HG03280 (cell line): ENCODE data around the gene GTF2IRD1.
"Not testable (repeated sequence)": the region's sequence is repeated elsewhere in the genome, so short reads cannot be mapped to it uniquely, and the experiment has no call there.

Source experiments
- ATAC-seq: cut with Tn5 transposase; IDR thresholded peaks from one replicate; pipeline ENCODE4 v1.9.1; 2021; ENCODE audit warnings: mild to moderate bottlenecking, moderate library complexity; ENCODE audit not compliant: unreplicated experiment

Gene GTF2IRD1

GRCh38 chr7:74485611-74486010 lies 31.9 kb downstream of the GTF2IRD1 start:
- ATAC-seq, result no peak

DNA sequence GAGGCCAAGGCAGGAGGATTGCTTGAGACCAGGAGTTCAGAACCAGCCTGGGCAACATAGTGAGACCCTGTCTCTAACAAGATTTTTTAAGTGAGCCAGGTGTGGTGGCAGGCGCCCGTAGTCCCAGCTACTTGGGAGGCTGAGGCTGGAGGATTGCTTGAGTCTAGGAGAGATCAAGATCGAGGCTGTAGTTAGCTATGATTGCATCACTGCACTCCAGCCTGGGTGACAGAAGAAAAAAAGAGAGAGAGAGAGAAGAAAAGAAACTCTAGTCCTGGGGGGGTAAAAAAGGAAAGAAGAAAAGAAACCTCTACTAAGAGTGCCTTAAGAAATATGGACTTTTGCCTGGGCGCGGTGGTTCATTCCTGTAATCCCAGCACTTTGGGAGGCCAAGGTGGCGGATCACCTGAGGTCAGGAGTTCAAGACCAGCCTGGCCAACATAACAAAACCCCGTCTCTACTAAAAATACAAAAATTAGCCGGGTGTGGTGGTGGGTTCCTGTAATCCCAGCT lies 34.9 kb downstream of the GTF2IRD1 start:
- ATAC-seq, result not testable (repeated sequence)

- no peak for ATAC-seq
These were observed 36.6 kb downstream of the GTF2IRD1 start for GRCh38 chr7:74489997-74490945.

GRCh38 chr7:74491490-74491889 lies 37.8 kb downstream of the GTF2IRD1 start:
- ATAC-seq, result not testable (repeated sequence)

GRCh38 chr7:74493295-74493694 lies 39.6 kb downstream of the GTF2IRD1 start:
- no peak for ATAC-seq

DNA sequence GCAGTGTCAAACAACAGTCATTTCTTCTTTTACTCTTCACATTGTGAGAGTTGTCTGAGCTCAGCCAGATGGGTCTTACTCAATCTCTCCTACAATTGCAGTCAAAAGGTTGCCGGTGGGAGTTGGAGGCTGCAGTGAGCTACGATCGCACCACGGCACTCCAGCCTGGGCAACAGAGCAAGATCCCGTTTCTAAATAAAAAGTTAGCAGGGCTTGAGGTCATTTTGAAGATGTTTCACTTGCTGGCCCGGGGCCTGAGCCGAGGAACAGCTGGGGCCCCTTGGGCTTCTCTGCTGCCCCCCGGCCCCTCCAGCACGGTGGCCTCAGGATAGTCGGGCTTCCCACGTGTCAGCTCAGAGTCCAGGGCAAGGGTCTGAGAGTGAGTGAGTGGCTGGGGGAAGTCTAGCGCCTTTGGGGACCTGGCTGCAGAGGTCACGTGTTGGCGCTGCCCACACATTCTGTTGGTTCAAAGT lies 40.4 kb downstream of the GTF2IRD1 start:
- ATAC-seq, result no peak

GRCh38 chr7:74495112-74496086 lies 41.7 kb downstream of the GTF2IRD1 start:
- no peak for ATAC-seq

DNA sequence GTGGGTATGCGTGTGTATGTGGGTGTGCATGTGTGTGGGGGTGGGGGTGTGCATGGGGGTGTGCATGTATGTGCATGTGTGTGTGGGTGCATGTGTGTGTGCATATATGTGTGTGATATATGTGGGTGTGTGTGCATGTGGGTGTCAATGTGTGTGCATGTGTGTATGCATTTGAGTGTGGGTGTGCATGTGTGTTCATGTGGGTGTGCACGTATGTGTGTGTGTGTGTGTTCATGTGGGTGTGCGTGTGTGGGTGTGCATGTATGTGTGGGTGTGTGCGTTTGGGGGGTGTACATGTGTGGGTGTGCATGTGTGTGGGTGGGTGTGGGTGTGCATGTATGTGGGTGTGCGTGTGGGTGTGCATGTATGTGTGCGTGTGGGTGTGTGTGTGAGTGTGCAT lies 42.6 kb downstream of the GTF2IRD1 start:
- no peak for ATAC-seq

GRCh38 chr7:74496773-74497172 lies 43.1 kb downstream of the GTF2IRD1 start:
- ATAC-seq, result not testable (repeated sequence)

GRCh38 chr7:74498354-74498753 lies 44.6 kb downstream of the GTF2IRD1 start:
- no peak for ATAC-seq

DNA sequence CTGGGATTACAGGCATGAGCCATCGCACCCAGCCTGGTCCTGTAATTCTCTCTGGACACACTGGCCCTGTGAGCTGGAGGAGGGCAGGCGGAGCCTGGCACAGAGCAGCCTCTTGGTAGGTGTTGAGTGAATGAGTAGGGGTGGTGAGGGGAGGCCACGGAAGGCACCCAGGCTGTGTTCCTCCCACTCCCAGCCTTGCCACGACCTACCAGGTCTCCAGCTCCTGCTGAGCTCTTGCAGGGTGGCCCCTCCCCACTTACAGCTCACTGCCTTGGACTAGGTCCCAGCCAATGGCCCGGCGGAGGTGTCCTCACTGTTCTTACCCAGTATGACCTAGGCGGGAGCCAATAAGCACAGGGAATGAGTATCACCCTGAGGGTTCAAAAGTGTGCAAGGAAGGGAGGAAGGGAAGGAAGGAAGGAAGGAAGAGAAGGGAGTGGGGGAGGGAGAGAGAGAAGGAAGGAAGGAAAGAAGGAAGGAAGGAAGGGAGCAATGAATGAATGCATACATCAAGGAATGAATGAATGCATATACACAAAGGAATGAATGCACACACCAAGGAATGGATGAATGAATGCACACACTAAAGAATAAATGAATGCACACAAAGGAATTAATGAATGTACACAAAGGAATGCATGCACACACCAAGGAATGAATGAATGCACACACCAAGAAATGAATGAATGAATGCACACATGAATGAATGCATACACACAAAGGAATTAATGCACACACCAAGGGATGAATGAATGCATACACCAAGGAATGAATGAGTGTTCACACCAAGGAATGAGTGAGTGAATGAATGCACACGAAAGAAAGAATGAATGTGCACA lies 45.5 kb downstream of the GTF2IRD1 start:
- ATAC-seq, result no peak

DNA sequence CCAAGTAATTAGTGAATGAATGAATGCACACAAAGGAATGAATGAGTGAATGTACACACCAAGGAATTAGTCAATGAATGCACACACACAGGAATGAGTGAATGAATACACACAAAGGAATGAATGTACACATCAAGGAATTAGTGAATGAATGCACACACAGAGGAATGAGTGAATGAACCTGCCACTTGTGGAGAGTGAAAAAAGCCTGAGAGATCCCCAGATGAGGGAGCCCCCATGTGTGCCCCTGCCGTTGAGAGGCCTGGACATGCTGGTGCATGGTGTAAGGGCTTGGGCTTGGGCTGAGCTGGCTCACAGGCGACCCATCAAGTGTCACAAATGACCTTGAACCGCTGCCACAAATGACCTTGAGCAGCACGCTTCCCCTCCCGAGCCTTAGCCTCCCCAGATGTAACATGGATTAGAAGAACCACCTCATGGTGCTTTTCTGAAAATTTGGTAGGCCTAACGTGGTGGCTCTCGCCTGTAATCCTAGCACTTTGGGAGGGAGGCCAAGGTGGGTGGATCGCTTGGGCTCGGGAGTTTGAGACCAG lies 46.2 kb downstream of the GTF2IRD1 start:
- ATAC-seq, result no peak

GRCh38 chr7:74501298-74501697 lies 47.6 kb downstream of the GTF2IRD1 start:
- ATAC-seq, result no peak

DNA sequence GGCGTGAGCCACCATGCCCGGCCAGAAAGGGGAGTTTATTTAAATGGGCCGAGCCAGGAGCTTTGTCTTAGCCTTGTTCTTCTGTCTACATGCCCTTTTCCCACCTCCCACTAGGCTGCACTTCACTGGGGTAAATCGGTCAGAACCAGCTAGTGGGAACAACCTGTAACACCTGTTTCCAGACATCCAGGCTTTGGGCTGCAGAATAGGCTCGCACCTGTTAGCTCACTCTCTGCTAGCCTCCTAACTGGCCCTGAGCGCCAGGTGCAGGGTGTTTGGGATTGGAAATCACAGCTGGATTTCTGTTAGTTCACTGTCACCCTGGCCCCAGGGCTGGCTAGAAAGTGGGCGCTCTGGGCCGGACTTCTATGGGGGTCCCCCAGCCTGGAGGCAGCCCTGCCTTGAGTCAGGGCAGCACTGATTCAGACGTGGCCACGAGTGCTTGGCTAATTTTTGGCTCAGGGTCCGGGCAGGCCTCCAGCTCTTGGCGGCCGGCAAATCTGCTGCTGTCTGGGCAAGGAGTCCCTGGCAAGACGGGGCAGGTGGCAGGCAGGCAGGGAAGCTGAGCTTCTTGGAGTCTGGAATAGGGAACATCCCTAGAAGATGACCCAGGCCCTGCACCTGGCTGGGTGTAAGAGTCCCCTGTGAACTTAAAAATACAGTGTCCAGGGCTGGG lies 48.6 kb downstream of the GTF2IRD1 start:
- ATAC-seq, result no peak

GRCh38 chr7:74503061-74503460 lies 49.4 kb downstream of the GTF2IRD1 start:
- no peak for ATAC-seq

- no peak for ATAC-seq
These were observed 50.2 kb downstream of the GTF2IRD1 start for GRCh38 chr7:74503943-74504342.

- no peak for ATAC-seq
These were observed 52.0 kb downstream of the GTF2IRD1 start for GRCh38 chr7:74505471-74506324.

DNA sequence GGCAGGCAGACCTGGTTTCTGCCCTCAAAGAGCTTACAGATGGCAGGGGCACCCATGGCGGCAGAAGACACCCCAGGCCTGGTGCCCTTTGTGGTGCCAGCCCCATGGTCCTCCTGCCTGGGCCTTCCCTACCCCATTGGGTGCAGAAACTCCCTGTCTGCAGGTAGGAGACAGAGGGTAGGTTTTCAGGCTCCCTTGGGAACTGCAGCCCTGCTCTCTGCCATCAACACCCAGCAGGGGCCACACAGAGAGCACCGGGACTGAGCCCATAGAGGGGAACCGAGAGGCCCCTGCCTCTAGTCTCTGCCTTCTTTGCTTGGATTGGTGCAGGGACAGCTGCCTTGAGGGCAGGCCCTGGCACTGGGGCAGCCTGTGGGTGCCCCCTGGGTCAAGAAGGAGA lies 52.6 kb downstream of the GTF2IRD1 start:
- no peak for ATAC-seq
